K562 (cell line): ENCODE data around the gene CYB5RL. TPM values are rescaled to one million over a fixed set of nuclear protein-coding genes. Genes with fewer than 3 reads are reported as not detected.

Experiments used
- ATAC-seq: fragments of 200-7000 bp; cut with Tn5 transposase; 3 replicates; pipeline ENCODE4 v1.9.1; 2020; ENCODE audit warnings: moderate library complexity
- BruUV-seq: library from RNA; stranded (reverse); fragments of 400-500 nt; replicated peaks from 2 replicates; lab custom pipeline; 2021; lab: Mats Ljungman, UMichigan
- CTCF ChIA-PET: fragments of 300-600 bp; formaldehyde crosslinking; extraction: SDS; loops from one replicate; lab custom pipeline; 2021; ENCODE audit warnings: low intra/inter-chr PET ratio; lab: Yijun Ruan, JAX
- POLR2A ChIA-PET: fragments of 300-600, 350-650 bp; sonication (Branson Sonifier 250); formaldehyde crosslinking; extraction: SDS; loops from one replicate; lab custom pipeline; 2021; ENCODE audit warnings: antibody characterized with exemption, inconsistent platforms; lab: Yijun Ruan, JAX
- DNase-seq, 4 experiments: peaks; one replicate each; pipeline versions ENCODE4 v3.0.0 to v3.0.0-alpha.2; 2011 to 2018; ENCODE audit warnings: low spot score in 3 of 4, mixed read lengths in 3 of 4; ENCODE audit errors: extremely low read depth in 1 of 4
- FAIRE-seq: peaks from 2 replicates; lab custom pipeline; 2011; peaks lifted over from hg19 to GRCh38; lab: Jason Lieb, UNC
- H2AFZ ChIP-seq: 2 replicates; pipeline ENCODE4 v1.6.0; 2011; ENCODE audit warnings: low read depth, low read length, control low read depth, inconsistent platforms
- H3K27ac ChIP-seq: fragments of 200-600 bp; 3 replicates; pipeline ENCODE4 v1.8.0; 2011; ENCODE audit warnings: low read depth, mild to moderate bottlenecking, control low read depth, inconsistent platforms, low read length, moderate library complexity, mixed read lengths; ENCODE audit errors: extremely low read depth
- H3K27me3 ChIP-seq, 2 experiments: fragments of 300-600 bp in 1 of 2; 2 replicates in 1 of 2; 3 replicates in 1 of 2; pipeline versions ENCODE4 v1.6.0 to v1.8.0; 2011; ENCODE audit warnings: inconsistent platforms in 2 of 2, low read length in 2 of 2, mild to moderate bottlenecking in 1 of 2, mixed read lengths in 1 of 2, moderate library complexity in 1 of 2; ENCODE audit not compliant: control insufficient read depth in 2 of 2, insufficient read depth in 2 of 2
- H3K36me3 ChIP-seq: fragments of 300-600 bp; 3 replicates; pipeline ENCODE4 v1.8.0; 2011; ENCODE audit warnings: mild to moderate bottlenecking, low read length, inconsistent platforms; ENCODE audit not compliant: control insufficient read depth, insufficient read depth
- H3K4me1 ChIP-seq, 2 experiments: fragments of 200-600 bp in 1 of 2; replicated peaks in 1 of 2; 2 replicates in 1 of 2; 3 replicates in 1 of 2; pipeline versions ENCODE4 v1.5.1 to v1.8.0; 2011; ENCODE audit warnings: inconsistent platforms in 2 of 2, low read length in 2 of 2, mild to moderate bottlenecking in 1 of 2, mixed read lengths in 1 of 2, moderate library complexity in 1 of 2; ENCODE audit not compliant: control insufficient read depth in 2 of 2, insufficient read depth in 2 of 2
- H3K4me2 ChIP-seq: 2 replicates; pipeline ENCODE4 v1.6.1; 2011; ENCODE audit warnings: low read length, control low read depth, inconsistent platforms, mixed read lengths; ENCODE audit not compliant: insufficient read depth
- H3K4me3 ChIP-seq: fragments of 200-600 bp; sonication (generic), shearing (Covaris generic); 2 replicates; pipeline ENCODE4 v1.5.1; 2016; ENCODE audit warnings: control low read depth, inconsistent platforms
- H3K79me2 ChIP-seq: fragments of 200-600 bp; 3 replicates; pipeline ENCODE4 v1.8.0; 2011; ENCODE audit warnings: low read length, inconsistent platforms; ENCODE audit not compliant: control insufficient read depth, insufficient read depth
- H3K9ac ChIP-seq, 2 experiments: 2 replicates each; pipeline versions ENCODE4 v1.6.0 to v1.6.1; 2011; ENCODE audit warnings: low read depth in 2 of 2, low read length in 2 of 2, control low read depth in 1 of 2, inconsistent platforms in 1 of 2, mild to moderate bottlenecking in 1 of 2, mixed read lengths in 1 of 2; ENCODE audit not compliant: insufficient read depth in 1 of 2
- H3K9me1 ChIP-seq: one replicate; pipeline ENCODE4 v1.6.0; 2011; ENCODE audit warnings: inconsistent platforms, mild to moderate bottlenecking, low read length, moderate library complexity; ENCODE audit not compliant: control insufficient read depth, insufficient read depth
- H3K9me3 ChIP-seq: replicated peaks from 2 replicates; pipeline ENCODE4 v1.5.1; 2011; ENCODE audit warnings: low read depth, low read length, inconsistent platforms; ENCODE audit not compliant: control insufficient read depth, insufficient read depth
- H4K20me1 ChIP-seq: replicated peaks from 2 replicates; pipeline ENCODE4 v1.6.1; 2011; ENCODE audit warnings: low read length, inconsistent platforms, mixed read lengths; ENCODE audit not compliant: control insufficient read depth, insufficient read depth
- DNMT1 ChIP-seq: fragments of 450-650 bp; IDR thresholded peaks from 2 replicates; pipeline ENCODE4 v1.6.1; 2016; ENCODE audit warnings: antibody characterized with exemption, mild to moderate bottlenecking
- KAT7 ChIP-seq: sonication (generic); formaldehyde crosslinking; IDR thresholded peaks from 2 replicates; pipeline ENCODE4 v1.8.0; 2022; ENCODE audit warnings: missing genetic modification reagents, mild to moderate bottlenecking, borderline replicate concordance
- SRSF1 ChIP-seq: fragments of 200-400 bp; formaldehyde crosslinking; IDR thresholded peaks from 2 replicates; pipeline ENCODE4 v1.6.1; 2017; ENCODE audit warnings: mild to moderate bottlenecking, low read depth, low read length, moderate library complexity
- ZFP1 ChIP-seq: fragments of 450-650 bp; formaldehyde crosslinking; IDR thresholded peaks from 2 replicates; pipeline ENCODE4 v1.4.0; 2020; ENCODE audit warnings: mild to moderate bottlenecking, mixed read lengths
- ZNF121 ChIP-seq: sonication (generic); formaldehyde crosslinking; conservative IDR thresholded peaks from 2 replicates; pipeline ENCODE4 v1.8.0; 2022; ENCODE audit warnings: missing genetic modification reagents
- ZNF431 ChIP-seq: sonication (generic); formaldehyde crosslinking; IDR thresholded peaks from 2 replicates; pipeline ENCODE4 v1.8.0; 2022; ENCODE audit warnings: mild to moderate bottlenecking, missing genetic modification reagents
- ZNF766 ChIP-seq: fragments of 200-800 bp; sonication (Bioruptor generic); conservative IDR thresholded peaks from 2 replicates; pipeline ENCODE4 v1.6.1; 2016; ENCODE audit warnings: missing genetic modification characterization, missing compliant biosample characterization
- WGBS: fragments of 100-300 bp; shearing (Covaris generic); methylation state at CpG from one replicate; pipeline ENCODE4 v1.1.6; 2016; ENCODE audit warnings: low coverage, mixed read lengths; ENCODE audit not compliant: insufficient coverage; ENCODE audit errors: missing lambda C conversion rate; 5-methylcytosine and 5-hydroxymethylcytosine counted together
- in situ Hi-C: fragments of 300-500 bp; cut with MboI; formaldehyde crosslinking; loops from 4 replicates; pipeline ENCODE4 v1.15.0; 2018; ENCODE audit warnings: inconsistent platforms, mixed read lengths
- intact Hi-C: fragments of 100-400 bp; cut with micrococcal nuclease; formaldehyde crosslinking; loops from 2 replicates; pipeline ENCODE4 v1.14.2; 2022
- polyA plus RNA-seq, 8 experiments: library from polyadenylated mRNA; depleted of rRNA in 4 of 8; stranded (reverse) in 5 of 8; unstranded in 3 of 8; fragments of >200 nt; fragmentation: Nextera tagmentation in 2 of 8; fragmentation: Illumina TruSeq in 1 of 8; extraction: Ambion mirVana in 2 of 8; extraction: Trizol in 1 of 8; gene quantifications; 2 replicates each; pipeline versions ENCODE4 v1.2.1 to v1.2.3, GENCODE V29; 2011 to 2014; ENCODE audit warnings: inconsistent platforms in 1 of 8, missing spikeins in 1 of 8
- total RNA-seq, 7 experiments: library from RNA; depleted of rRNA in 6 of 7; stranded (reverse); fragments of >200 nt in 6 of 7; fragmentation: Illumina TruSeq in 2 of 7; extraction: Trizol in 2 of 7; gene quantifications; 2 replicates each; pipeline versions ENCODE4 v1.2.1 to v1.2.3, GENCODE V29; 2011 to 2021; ENCODE audit warnings: low replicate concordance in 1 of 7
- TF ChIP-seq, protein P1 (sequence below): fragments of 450-650 bp; IDR thresholded peaks from 2 replicates; pipeline ENCODE4 v1.6.1; 2016; ENCODE audit warnings: missing biosample characterization, missing genetic modification characterization

The CYB5RL gene
- total and polyA plus RNA-seq, 9 of the 15 experiments (the other 6 are each of a cell fraction or from before 2014, with no cell fraction given): 7.9 to 18.0 (median 11.2) TPM

DNA sequence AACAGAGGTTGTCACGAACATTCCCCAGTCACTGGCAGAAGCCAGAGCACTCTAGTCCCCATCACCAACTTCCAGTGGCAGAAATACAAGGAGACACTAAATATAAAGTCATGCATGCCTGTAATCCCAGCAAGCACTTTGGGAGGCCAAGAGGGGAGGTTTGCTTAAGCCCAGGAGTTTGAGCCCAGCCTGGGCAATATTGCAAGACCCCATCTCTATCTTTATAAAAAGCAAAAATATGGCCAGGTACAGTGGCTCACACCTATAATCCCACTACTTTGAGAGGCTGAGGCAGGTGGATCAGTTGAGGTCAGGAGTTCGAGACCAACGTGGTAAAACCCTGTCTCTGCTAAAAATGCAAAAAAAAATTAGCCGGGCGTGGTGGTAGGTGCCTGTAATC lies 6.4 kb downstream of the CYB5RL start:
- no TSS peak for BruUV-seq
- no peaks in the 10 kb centered on the region for H3K9me1 ChIP-seq
- H3K9me3 ChIP-seq: no peaks in the 10 kb centered on the region
- H4K20me1 ChIP-seq: no peaks in the 10 kb centered on the region
- H3K4me1 ChIP-seq: no peaks in the 10 kb centered on the region
- 85% methylated on average over 5 of the region's 5 CpGs for WGBS
- in situ Hi-C loops: no loop called here
- H2AFZ ChIP-seq: no peak overlapping the region
- FAIRE-seq: no peak
- H3K27me3 ChIP-seq: no peaks in the 10 kb centered on the region
- no peak overlapping the region for H3K4me3 ChIP-seq
- H3K9ac ChIP-seq: no peak overlapping the region
- H3K79me2 ChIP-seq: no peaks in the 10 kb centered on the region
- no peak for DNase-seq
- ChIA-PET POLR2A (no interaction called here), CTCF (no interaction called here)
- peaks cover 45% of the 10 kb centered on the region for H3K36me3 ChIP-seq
- no peak overlapping the region for H3K27ac ChIP-seq
- intact Hi-C loops: no loop called here
- no peak for TF ChIP-seq ZNF766 (CRISPR knock-in tag)
- no peak for TF ChIP-seq ZNF431 (CRISPR knock-in tag)
- no peak for TF ChIP-seq KAT7 (CRISPR knock-in tag)
- TF ChIP-seq ZFP1 (CRISPR knock-in tag): no peak
- no peak for TF ChIP-seq SRSF1
- no peak for TF ChIP-seq DNMT1
- TF ChIP-seq, protein P1, sequence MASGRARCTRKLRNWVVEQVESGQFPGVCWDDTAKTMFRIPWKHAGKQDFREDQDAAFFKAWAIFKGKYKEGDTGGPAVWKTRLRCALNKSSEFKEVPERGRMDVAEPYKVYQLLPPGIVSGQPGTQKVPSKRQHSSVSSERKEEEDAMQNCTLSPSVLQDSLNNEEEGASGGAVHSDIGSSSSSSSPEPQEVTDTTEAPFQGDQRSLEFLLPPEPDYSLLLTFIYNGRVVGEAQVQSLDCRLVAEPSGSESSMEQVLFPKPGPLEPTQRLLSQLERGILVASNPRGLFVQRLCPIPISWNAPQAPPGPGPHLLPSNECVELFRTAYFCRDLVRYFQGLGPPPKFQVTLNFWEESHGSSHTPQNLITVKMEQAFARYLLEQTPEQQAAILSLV (tag): no peak
- TF ChIP-seq ZNF121 (CRISPR knock-in tag): peak; percentile 68
- ATAC-seq: no peak
- no peak overlapping the region for H3K4me2 ChIP-seq
